K562 (cell line): Measurements from ENCODE around the gene CAPN10. TPM values are rescaled to one million over a fixed set of nuclear protein-coding genes. Genes with fewer than 3 reads are reported as not detected.

Experiments used
- ATAC-seq: fragments of 200-7000 bp; cut with Tn5 transposase; 3 replicates; pipeline ENCODE4 v1.9.1; 2020; ENCODE audit warnings: moderate library complexity
- BruUV-seq: library from RNA; stranded (reverse); fragments of 400-500 nt; replicated peaks from 2 replicates; lab custom pipeline; 2021; lab: Mats Ljungman, UMichigan
- CTCF ChIA-PET: fragments of 300-600 bp; formaldehyde crosslinking; extraction: SDS; loops from one replicate; lab custom pipeline; 2021; ENCODE audit warnings: low intra/inter-chr PET ratio; lab: Yijun Ruan, JAX
- POLR2A ChIA-PET: fragments of 300-600, 350-650 bp; sonication (Branson Sonifier 250); formaldehyde crosslinking; extraction: SDS; loops from one replicate; lab custom pipeline; 2021; ENCODE audit warnings: antibody characterized with exemption, inconsistent platforms; lab: Yijun Ruan, JAX
- DNase-seq, 4 experiments: peaks; one replicate each; pipeline versions ENCODE4 v3.0.0 to v3.0.0-alpha.2; 2011 to 2018; ENCODE audit warnings: low spot score in 3 of 4, mixed read lengths in 3 of 4; ENCODE audit errors: extremely low read depth in 1 of 4
- FAIRE-seq: peaks from 2 replicates; lab custom pipeline; 2011; peaks lifted over from hg19 to GRCh38; lab: Jason Lieb, UNC
- H2AFZ ChIP-seq: 2 replicates; pipeline ENCODE4 v1.6.0; 2011; ENCODE audit warnings: low read depth, low read length, control low read depth, inconsistent platforms
- H3K27ac ChIP-seq: fragments of 200-600 bp; 3 replicates; pipeline ENCODE4 v1.8.0; 2011; ENCODE audit warnings: low read depth, mild to moderate bottlenecking, control low read depth, inconsistent platforms, low read length, moderate library complexity, mixed read lengths; ENCODE audit errors: extremely low read depth
- H3K27me3 ChIP-seq, 2 experiments: fragments of 300-600 bp in 1 of 2; 2 replicates in 1 of 2; 3 replicates in 1 of 2; pipeline versions ENCODE4 v1.6.0 to v1.8.0; 2011; ENCODE audit warnings: inconsistent platforms in 2 of 2, low read length in 2 of 2, mild to moderate bottlenecking in 1 of 2, mixed read lengths in 1 of 2, moderate library complexity in 1 of 2; ENCODE audit not compliant: control insufficient read depth in 2 of 2, insufficient read depth in 2 of 2
- H3K36me3 ChIP-seq: fragments of 300-600 bp; 3 replicates; pipeline ENCODE4 v1.8.0; 2011; ENCODE audit warnings: mild to moderate bottlenecking, low read length, inconsistent platforms; ENCODE audit not compliant: control insufficient read depth, insufficient read depth
- H3K4me1 ChIP-seq, 2 experiments: fragments of 200-600 bp in 1 of 2; replicated peaks in 1 of 2; 2 replicates in 1 of 2; 3 replicates in 1 of 2; pipeline versions ENCODE4 v1.5.1 to v1.8.0; 2011; ENCODE audit warnings: inconsistent platforms in 2 of 2, low read length in 2 of 2, mild to moderate bottlenecking in 1 of 2, mixed read lengths in 1 of 2, moderate library complexity in 1 of 2; ENCODE audit not compliant: control insufficient read depth in 2 of 2, insufficient read depth in 2 of 2
- H3K4me2 ChIP-seq: 2 replicates; pipeline ENCODE4 v1.6.1; 2011; ENCODE audit warnings: low read length, control low read depth, inconsistent platforms, mixed read lengths; ENCODE audit not compliant: insufficient read depth
- H3K4me3 ChIP-seq: fragments of 200-600 bp; sonication (generic), shearing (Covaris generic); 2 replicates; pipeline ENCODE4 v1.5.1; 2016; ENCODE audit warnings: control low read depth, inconsistent platforms
- H3K79me2 ChIP-seq: fragments of 200-600 bp; 3 replicates; pipeline ENCODE4 v1.8.0; 2011; ENCODE audit warnings: low read length, inconsistent platforms; ENCODE audit not compliant: control insufficient read depth, insufficient read depth
- H3K9ac ChIP-seq, 2 experiments: 2 replicates each; pipeline versions ENCODE4 v1.6.0 to v1.6.1; 2011; ENCODE audit warnings: low read depth in 2 of 2, low read length in 2 of 2, control low read depth in 1 of 2, inconsistent platforms in 1 of 2, mild to moderate bottlenecking in 1 of 2, mixed read lengths in 1 of 2; ENCODE audit not compliant: insufficient read depth in 1 of 2
- H3K9me1 ChIP-seq: one replicate; pipeline ENCODE4 v1.6.0; 2011; ENCODE audit warnings: inconsistent platforms, mild to moderate bottlenecking, low read length, moderate library complexity; ENCODE audit not compliant: control insufficient read depth, insufficient read depth
- H3K9me3 ChIP-seq: replicated peaks from 2 replicates; pipeline ENCODE4 v1.5.1; 2011; ENCODE audit warnings: low read depth, low read length, inconsistent platforms; ENCODE audit not compliant: control insufficient read depth, insufficient read depth
- H4K20me1 ChIP-seq: replicated peaks from 2 replicates; pipeline ENCODE4 v1.6.1; 2011; ENCODE audit warnings: low read length, inconsistent platforms, mixed read lengths; ENCODE audit not compliant: control insufficient read depth, insufficient read depth
- BRCA1 ChIP-seq, 2 experiments: fragments of 450-650 bp in 1 of 2; sonication (generic) in 1 of 2; formaldehyde crosslinking in 1 of 2; IDR thresholded peaks; 2 replicates each; pipeline versions ENCODE4 v1.5.0 to v1.6.1; 2017 to 2020; ENCODE audit warnings: mild to moderate bottlenecking in 1 of 2, missing genetic modification reagents in 1 of 2
- CTCFL ChIP-seq: IDR thresholded peaks from 2 replicates; pipeline ENCODE4 v1.6.1; 2011; ENCODE audit warnings: borderline replicate concordance, low read depth, mild to moderate bottlenecking, moderate library complexity, low read length; ENCODE audit not compliant: insufficient read depth, poor library complexity, severe bottlenecking
- RBBP5 ChIP-seq: fragments of 200-600 bp; sonication (generic); IDR thresholded peaks from 2 replicates; pipeline ENCODE4 v1.6.1; 2012; ENCODE audit warnings: borderline replicate concordance, mild to moderate bottlenecking, low read length, control low read depth, inconsistent platforms; ENCODE audit not compliant: insufficient read depth, poor library complexity, severe bottlenecking
- SMAD4 ChIP-seq: fragments of 250-450 bp; sonication (Bioruptor Pico); conservative IDR thresholded peaks from 2 replicates; pipeline ENCODE4 v1.8.0; 2021; ENCODE audit warnings: inconsistent platforms, mild to moderate bottlenecking, moderate library complexity
- ZBTB8A ChIP-seq: fragments of 450-650 bp; IDR thresholded peaks from 2 replicates; pipeline ENCODE4 v1.6.1; 2018; ENCODE audit warnings: mild to moderate bottlenecking, moderate library complexity; ENCODE audit not compliant: partially characterized antibody
- ZFP1 ChIP-seq: fragments of 450-650 bp; formaldehyde crosslinking; IDR thresholded peaks from 2 replicates; pipeline ENCODE4 v1.4.0; 2020; ENCODE audit warnings: mild to moderate bottlenecking, mixed read lengths
- ZNF511 ChIP-seq: sonication (generic); formaldehyde crosslinking; IDR thresholded peaks from 2 replicates; pipeline ENCODE4 v1.8.0; 2022; ENCODE audit warnings: mild to moderate bottlenecking, missing genetic modification reagents
- ZNF584 ChIP-seq: fragments of 200-800 bp; sonication (Bioruptor generic); IDR thresholded peaks from 2 replicates; pipeline ENCODE4 v1.6.1; 2016; ENCODE audit warnings: low read depth, mild to moderate bottlenecking, missing genetic modification characterization, missing compliant biosample characterization
- WGBS: fragments of 100-300 bp; shearing (Covaris generic); methylation state at CpG from one replicate; pipeline ENCODE4 v1.1.6; 2016; ENCODE audit warnings: low coverage, mixed read lengths; ENCODE audit not compliant: insufficient coverage; ENCODE audit errors: missing lambda C conversion rate; 5-methylcytosine and 5-hydroxymethylcytosine counted together
- in situ Hi-C: fragments of 300-500 bp; cut with MboI; formaldehyde crosslinking; loops from 4 replicates; pipeline ENCODE4 v1.15.0; 2018; ENCODE audit warnings: inconsistent platforms, mixed read lengths
- intact Hi-C: fragments of 100-400 bp; cut with micrococcal nuclease; formaldehyde crosslinking; loops from 2 replicates; pipeline ENCODE4 v1.14.2; 2022
- polyA plus RNA-seq, 8 experiments: library from polyadenylated mRNA; depleted of rRNA in 4 of 8; stranded (reverse) in 5 of 8; unstranded in 3 of 8; fragments of >200 nt; fragmentation: Nextera tagmentation in 2 of 8; fragmentation: Illumina TruSeq in 1 of 8; extraction: Ambion mirVana in 2 of 8; extraction: Trizol in 1 of 8; gene quantifications; 2 replicates each; pipeline versions ENCODE4 v1.2.1 to v1.2.3, GENCODE V29; 2011 to 2014; ENCODE audit warnings: inconsistent platforms in 1 of 8, missing spikeins in 1 of 8
- total RNA-seq, 7 experiments: library from RNA; depleted of rRNA in 6 of 7; stranded (reverse); fragments of >200 nt in 6 of 7; fragmentation: Illumina TruSeq in 2 of 7; extraction: Trizol in 2 of 7; gene quantifications; 2 replicates each; pipeline versions ENCODE4 v1.2.1 to v1.2.3, GENCODE V29; 2011 to 2021; ENCODE audit warnings: low replicate concordance in 1 of 7

Gene CAPN10
- total and polyA plus RNA-seq, 9 of the 15 experiments (the other 6 are each of a cell fraction or from before 2014, with no cell fraction given), result 0.08 to 26.1 (median 8.4) TPM

GRCh38 chr2:240603081-240603835 is 16.7 kb downstream of the CAPN10 start:
- Histone ChIP-seq H3K79me2 (no peaks in the 10 kb centered on the region), H3K36me3 (no peaks in the 10 kb centered on the region), H3K9me3 (no peaks in the 10 kb centered on the region), H3K4me3 (no peak overlapping the region), H4K20me1 (no peaks in the 10 kb centered on the region), H3K4me1 (peaks cover 4 to 29% of the 10 kb centered on the region in 2 experiments; a peak in 3 of 5 replicates), H3K27ac (no peak overlapping the region), H3K4me2 (no peak overlapping the region), H3K9me1 (no peaks in the 10 kb centered on the region), H3K9ac (no peak overlapping the region; a peak in 2 of 4 replicates), H3K27me3 (no peaks in the 10 kb centered on the region), H2AFZ (no peak overlapping the region)
- DNase-seq (no peak), ATAC-seq (no peak), FAIRE-seq (no peak)
- ChIA-PET CTCF (no interaction called here), POLR2A (no interaction called here)
- BruUV-seq, result no TSS peak
- intact Hi-C loops (no loop called here), in situ Hi-C loops (no loop called here)
- TF ChIP-seq CTCFL (no peak), ZBTB8A (no peak), ZNF584 (CRISPR knock-in tag) (no peak), SMAD4 (CRISPR knock-in tag) (no peak), RBBP5 (no peak), ZNF511 (CRISPR knock-in tag) (no peak), ZFP1 (CRISPR knock-in tag) (no peak), BRCA1 (IDR thresholded peaks at IDR 0.05) (no peak), BRCA1 (CRISPR knock-in tag; IDR thresholded peaks at IDR 0.05) (no peak)
- 89% methylated on average over 9 of the region's 22 CpGs for WGBS
